ENCODE measurements around the gene CCBE1. TPM values are rescaled to one million over a fixed set of nuclear protein-coding genes. Genes with fewer than 3 reads are reported as not detected.

Gene CCBE1
- total and polyA plus RNA-seq, 2 of the 4 experiments (the other 2 are of a cell fraction): 64.8 to 148 TPM

DNA sequence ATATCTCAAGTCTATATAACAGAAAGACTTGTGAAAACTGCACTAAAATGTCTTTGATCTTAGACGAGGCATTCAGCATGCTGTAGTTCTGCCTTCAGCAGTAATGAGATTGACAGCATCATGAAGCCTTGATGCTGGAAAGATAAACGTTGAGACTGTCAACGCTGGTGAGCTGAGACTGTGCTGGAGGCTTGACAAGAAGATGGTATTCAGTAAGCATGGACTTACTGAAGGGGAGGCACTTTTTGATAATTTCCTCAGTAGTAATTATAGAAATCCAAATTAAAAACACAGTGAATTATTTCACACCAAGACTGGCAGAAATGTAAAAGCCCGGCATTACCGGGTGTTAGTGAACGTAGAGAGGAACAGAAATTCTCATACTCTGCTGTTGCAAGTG, 162.2 kb downstream of the CCBE1 start:
- H2BK15ac ChIP-seq (ENCODE audit: low read depth, low read length): no peak overlapping the region
- H2AK5ac ChIP-seq (ENCODE audit: low read depth, low read length): no peak overlapping the region
- no TSS peak for BruUV-seq (replicated peaks)
- H3K36me3 ChIP-seq (ENCODE audit: control insufficient read depth, insufficient read depth, low read length): no peaks in the 10 kb centered on the region
- H3K18ac ChIP-seq (ENCODE audit: low read depth, low read length): no peak overlapping the region
- peaks cover 24 to 28% of the 10 kb centered on the region in 2 experiments; a peak in 3 of 4 replicates for H3K79me1 ChIP-seq (ENCODE audit: low read depth in 1 of 2, low read length in 2 of 2)
- dilution Hi-C loops (cut with HindIII; ENCODE audit: low sequenced_read_pairs, unreplicated experiment) (no loop called here), intact Hi-C loops (cut with micrococcal nuclease) (no loop called here), in situ Hi-C loops (cut with MboI; ENCODE audit: low sequenced_read_pairs) (no loop called here)
- H2BK5ac ChIP-seq (ENCODE audit: low read depth, low read length, poor library complexity, severe bottlenecking): no peak overlapping the region
- ChIA-PET POLR2A (ENCODE audit: unreplicated experiment) (no interaction called here), CTCF (interaction anchor here (1.1 kb wide), 1 partner anchor 155 kb away, joined by 3 read pairs; no protein-coding TSS in a partner anchor)
- DNase-seq (no peak), ATAC-seq (ENCODE audit: low read depth) (no peak)
- no peak overlapping the region for H4K5ac ChIP-seq (ENCODE audit: low read depth, low read length)
- H3K14ac ChIP-seq (replicated peaks; ENCODE audit: low read depth, low read length): no peak overlapping the region
- no peak overlapping the region for H4K91ac ChIP-seq (ENCODE audit: insufficient read depth, low read depth, low read length)
- TF ChIP-seq MAZ (IDR thresholded peaks at IDR 0.05; ENCODE audit: borderline replicate concordance, low read depth, low read length) (no peak), BHLHE40 (IDR thresholded peaks at IDR 0.05; ENCODE audit: low read depth, low read length) (no peak), RCOR1 (IDR thresholded peaks at IDR 0.05; ENCODE audit: insufficient replicate concordance, low read length) (no peak), CHD1 (IDR thresholded peaks at IDR 0.05; ENCODE audit: low read depth, low read length) (no peak)
- TF ChIP-seq, protein P1, sequence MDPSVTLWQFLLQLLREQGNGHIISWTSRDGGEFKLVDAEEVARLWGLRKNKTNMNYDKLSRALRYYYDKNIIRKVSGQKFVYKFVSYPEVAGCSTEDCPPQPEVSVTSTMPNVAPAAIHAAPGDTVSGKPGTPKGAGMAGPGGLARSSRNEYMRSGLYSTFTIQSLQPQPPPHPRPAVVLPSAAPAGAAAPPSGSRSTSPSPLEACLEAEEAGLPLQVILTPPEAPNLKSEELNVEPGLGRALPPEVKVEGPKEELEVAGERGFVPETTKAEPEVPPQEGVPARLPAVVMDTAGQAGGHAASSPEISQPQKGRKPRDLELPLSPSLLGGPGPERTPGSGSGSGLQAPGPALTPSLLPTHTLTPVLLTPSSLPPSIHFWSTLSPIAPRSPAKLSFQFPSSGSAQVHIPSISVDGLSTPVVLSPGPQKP (IDR thresholded peaks at IDR 0.05; ENCODE audit: borderline replicate concordance, low read depth, low read length): no peak
- TF ChIP-seq, protein P2, sequence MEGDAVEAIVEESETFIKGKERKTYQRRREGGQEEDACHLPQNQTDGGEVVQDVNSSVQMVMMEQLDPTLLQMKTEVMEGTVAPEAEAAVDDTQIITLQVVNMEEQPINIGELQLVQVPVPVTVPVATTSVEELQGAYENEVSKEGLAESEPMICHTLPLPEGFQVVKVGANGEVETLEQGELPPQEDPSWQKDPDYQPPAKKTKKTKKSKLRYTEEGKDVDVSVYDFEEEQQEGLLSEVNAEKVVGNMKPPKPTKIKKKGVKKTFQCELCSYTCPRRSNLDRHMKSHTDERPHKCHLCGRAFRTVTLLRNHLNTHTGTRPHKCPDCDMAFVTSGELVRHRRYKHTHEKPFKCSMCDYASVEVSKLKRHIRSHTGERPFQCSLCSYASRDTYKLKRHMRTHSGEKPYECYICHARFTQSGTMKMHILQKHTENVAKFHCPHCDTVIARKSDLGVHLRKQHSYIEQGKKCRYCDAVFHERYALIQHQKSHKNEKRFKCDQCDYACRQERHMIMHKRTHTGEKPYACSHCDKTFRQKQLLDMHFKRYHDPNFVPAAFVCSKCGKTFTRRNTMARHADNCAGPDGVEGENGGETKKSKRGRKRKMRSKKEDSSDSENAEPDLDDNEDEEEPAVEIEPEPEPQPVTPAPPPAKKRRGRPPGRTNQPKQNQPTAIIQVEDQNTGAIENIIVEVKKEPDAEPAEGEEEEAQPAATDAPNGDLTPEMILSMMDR (conservative IDR thresholded peaks at IDR 0.05; ENCODE audit: low read depth, low read length): no peak
- H2BK20ac ChIP-seq (ENCODE audit: low read depth, low read length): no peak overlapping the region
- no peaks in the 10 kb centered on the region; the same call in 1 of the 2 replicates for H3K4me1 ChIP-seq (ENCODE audit: control insufficient read depth, insufficient read depth, low read length)
- H3K23ac ChIP-seq (ENCODE audit: low read depth, low read length): no peak overlapping the region
- no peaks in the 10 kb centered on the region for H3K27me3 ChIP-seq (ENCODE audit: control insufficient read depth, insufficient read depth, low read length)
- no peak overlapping the region for H3K4me3 ChIP-seq (ENCODE audit: insufficient read depth, low read depth, low read length)
- peaks cover 11% of the 10 kb centered on the region; the same call in 1 of the 2 replicates for H4K20me1 ChIP-seq (ENCODE audit: insufficient read depth, low read length)
- no peak overlapping the region for H2AFZ ChIP-seq (replicated peaks; ENCODE audit: low read length, poor library complexity)
- H2BK120ac ChIP-seq (ENCODE audit: low read depth, low read length): no peak overlapping the region
- no peak overlapping the region for H3K4ac ChIP-seq (ENCODE audit: low read depth, low read length)
- no peak overlapping the region for H3K9ac ChIP-seq (ENCODE audit: low read depth, low read length)
- H3K9me1 ChIP-seq (ENCODE audit: insufficient read depth, low read length): peaks cover 3% of the 10 kb centered on the region; the same call in 1 of the 2 replicates
- H4K8ac ChIP-seq (ENCODE audit: low read depth in 2 of 2, low read length in 2 of 2): no peak overlapping the region
- no peak overlapping the region for H2AK9ac ChIP-seq (replicated peaks; ENCODE audit: low read depth, low read length, poor library complexity)
- no peaks in the 10 kb centered on the region for H3K9me3 ChIP-seq (ENCODE audit: control insufficient read depth, insufficient read depth, low read length)
- no peak overlapping the region for H3K56ac ChIP-seq (ENCODE audit: extremely low read depth, insufficient read depth, low read length)
- H3K27ac ChIP-seq (ENCODE audit: insufficient read depth, low read length): no peak overlapping the region
- no peak overlapping the region for H3K4me2 ChIP-seq (ENCODE audit: low read depth, low read length)
- WGBS, 2 experiments (ENCODE audit: extremely low coverage in 2 of 2, insufficient read length in 1 of 2): 43% methylated on average over 3 of the region's 6 CpGs; no CpG with 5 or more reads in 1 of the 2 experiments

Data from IMR-90 (cell line).